Panc1 (cell line): ENCODE data around the gene GPR157. TPM values are rescaled to one million over a fixed set of nuclear protein-coding genes. Genes with fewer than 3 reads are reported as not detected.

Experiments used
- ATAC-seq: fragments of 200-7000 bp; cut with Tn5 transposase; 2 replicates; pipeline ENCODE4 v1.9.1; 2020; ENCODE audit warnings: mild to moderate bottlenecking, moderate library complexity
- BruUV-seq: library from RNA; stranded (reverse); fragments of 400-500 nt; replicated peaks from 2 replicates; lab custom pipeline; 2021; lab: Mats Ljungman, UMichigan
- CTCF ChIA-PET: fragments of 300-600 bp; sonication (Branson Sonifier 250); formaldehyde crosslinking; loops from one replicate; lab custom pipeline; 2022; ENCODE audit warnings: antibody characterized with exemption; lab: Charles Lee
- POLR2A ChIA-PET: fragments of 300-600 bp; sonication (Branson Sonifier 250); formaldehyde crosslinking; loops from one replicate; lab custom pipeline; 2022; ENCODE audit warnings: antibody characterized with exemption; lab: Charles Lee
- DNase-seq: peaks from one replicate; pipeline ENCODE4 v3.0.0-alpha.2; 2010; ENCODE audit warnings: low read depth, low spot score
- H3K27ac ChIP-seq: 2 replicates; pipeline ENCODE4 v1.5.1; 2011; ENCODE audit warnings: mild to moderate bottlenecking, low read length, inconsistent platforms
- H3K27me3 ChIP-seq: fragments of 200-500 bp; sonication (Bioruptor generic); 2 replicates; pipeline ENCODE4 v1.6.0; 2014; ENCODE audit warnings: low read length, inconsistent platforms; ENCODE audit not compliant: control insufficient read depth, insufficient read depth
- H3K36me3 ChIP-seq: fragments of 200-500 bp; sonication (Bioruptor generic); 2 replicates; pipeline ENCODE4 v1.5.1; 2014; ENCODE audit warnings: inconsistent platforms, mild to moderate bottlenecking, low read length, moderate library complexity; ENCODE audit not compliant: control insufficient read depth, insufficient read depth
- H3K4me1 ChIP-seq: 2 replicates; pipeline ENCODE4 v1.5.1; 2011; ENCODE audit warnings: inconsistent platforms, mild to moderate bottlenecking, low read length, moderate library complexity; ENCODE audit not compliant: control insufficient read depth, insufficient read depth
- H3K4me3 ChIP-seq, 2 experiments: 2 replicates each; pipeline ENCODE4 v1.5.1; 2011 to 2012; ENCODE audit warnings: low read depth in 2 of 2, low read length in 2 of 2, mild to moderate bottlenecking in 2 of 2, inconsistent platforms in 1 of 2, moderate library complexity in 1 of 2
- H3K9me3 ChIP-seq: fragments of 200-500 bp; sonication (Bioruptor generic); 2 replicates; pipeline ENCODE4 v1.5.1; 2014; ENCODE audit warnings: low read depth, mild to moderate bottlenecking, inconsistent platforms, low read length, moderate library complexity; ENCODE audit not compliant: control insufficient read depth, insufficient read depth
- POLR2AphosphoS5 ChIP-seq: IDR thresholded peaks from 2 replicates; pipeline ENCODE4 v1.6.1; 2012; ENCODE audit warnings: mild to moderate bottlenecking, low read depth, low read length, moderate library complexity
- SIN3A ChIP-seq: IDR thresholded peaks from 2 replicates; pipeline ENCODE4 v1.6.1; 2012; ENCODE audit warnings: low read depth, mild to moderate bottlenecking, low read length, moderate library complexity, borderline replicate concordance; ENCODE audit not compliant: insufficient read depth
- TCF7L2 ChIP-seq: IDR thresholded peaks from 2 replicates; pipeline ENCODE4 v1.6.1; 2011; ENCODE audit warnings: mild to moderate bottlenecking, low read depth, low read length, inconsistent platforms
- in situ Hi-C: cut with HindIII; loops from 2 replicates; pipeline ENCODE4 v1.10.0; 2016; ENCODE audit warnings: low sequenced_read_pairs, low pct_unique_long_range_greater_than_20kb
- intact Hi-C: fragments of 100-400 bp; cut with micrococcal nuclease; formaldehyde crosslinking; loops from one replicate; pipeline ENCODE4 v1.10.0; 2022; ENCODE audit not compliant: unreplicated experiment
- total RNA-seq: library from RNA; stranded (reverse); gene quantifications from one replicate; pipeline ENCODE4 v1.2.1, GENCODE V29; 2021; ENCODE audit not compliant: unreplicated experiment
- TF ChIP-seq, protein P1 (sequence below): fragments of 450-650 bp; IDR thresholded peaks from 2 replicates; pipeline ENCODE4 v1.5.1; 2017; ENCODE audit warnings: mild to moderate bottlenecking
- TF ChIP-seq, protein P2 (sequence below), 2 experiments: IDR thresholded peaks; 2 replicates each; pipeline ENCODE4 v1.6.1; 2011 to 2012; ENCODE audit warnings: low read depth in 2 of 2, control low read depth in 1 of 2, low read length in 1 of 2, mild to moderate bottlenecking in 1 of 2, moderate library complexity in 1 of 2; ENCODE audit not compliant: insufficient read depth in 1 of 2

GPR157 gene
- total RNA-seq, 1 experiment from 2014 or later = 19.8 TPM

DNA sequence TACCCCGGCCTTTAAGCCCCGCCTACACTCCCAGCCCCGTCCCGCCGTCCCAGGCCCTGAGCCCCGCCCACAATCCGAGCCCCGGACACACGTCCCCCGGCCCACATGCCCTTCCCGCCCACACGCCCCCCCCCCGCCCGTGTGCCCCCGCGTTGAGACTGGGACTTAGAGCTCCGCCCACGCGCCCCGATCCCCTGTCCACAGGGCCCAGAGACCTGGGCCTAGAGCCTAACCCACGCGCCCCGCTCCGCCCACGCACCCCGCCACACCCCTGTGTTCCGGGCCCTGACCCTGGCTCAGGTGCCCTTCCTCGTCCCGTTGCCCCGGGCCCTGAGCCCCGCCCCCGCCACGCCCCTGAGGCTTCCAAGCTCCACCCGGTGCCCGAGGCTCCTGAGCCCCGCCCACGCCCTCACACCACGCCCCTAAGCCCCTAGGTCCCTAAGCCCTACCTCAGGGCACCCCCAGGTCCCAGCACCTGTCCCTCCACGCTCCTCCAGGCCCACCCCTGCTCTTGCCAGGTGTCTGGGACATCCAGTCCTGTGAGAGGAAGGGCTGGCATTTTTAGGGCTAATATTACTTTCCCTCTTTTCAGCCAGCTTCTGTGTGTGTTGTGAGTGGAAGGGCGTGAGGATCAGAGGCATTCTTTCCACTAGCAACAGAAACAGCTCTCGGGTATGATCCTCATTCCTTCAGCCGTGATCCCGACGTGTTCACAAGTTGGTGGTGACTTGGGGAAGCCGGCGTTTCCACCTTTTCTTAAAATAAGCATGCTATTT lies 552 bp upstream of the GPR157 start:
- BruUV-seq = no TSS peak
- POLR2A ChIA-PET = interaction anchor here (0.6 to 1.3 kb wide), 4 partner anchors 48 to 441 kb away, joined by 3 to 8 read pairs (median 4); no protein-coding TSS in a partner anchor
- Histone ChIP-seq H3K27me3 (no peaks in the 10 kb centered on the region), H3K27ac (peak overlapping the region; percentile 30), H3K4me1 (peaks cover 10% of the 10 kb centered on the region), H3K4me3 (peak overlapping the region; percentile 30 to 43), H3K36me3 (no peaks in the 10 kb centered on the region), H3K9me3 (no peaks in the 10 kb centered on the region)
- TF ChIP-seq POLR2AphosphoS5 = peak; percentile 22; the same call in 1 of the 2 replicates
- TF ChIP-seq, protein P1, sequence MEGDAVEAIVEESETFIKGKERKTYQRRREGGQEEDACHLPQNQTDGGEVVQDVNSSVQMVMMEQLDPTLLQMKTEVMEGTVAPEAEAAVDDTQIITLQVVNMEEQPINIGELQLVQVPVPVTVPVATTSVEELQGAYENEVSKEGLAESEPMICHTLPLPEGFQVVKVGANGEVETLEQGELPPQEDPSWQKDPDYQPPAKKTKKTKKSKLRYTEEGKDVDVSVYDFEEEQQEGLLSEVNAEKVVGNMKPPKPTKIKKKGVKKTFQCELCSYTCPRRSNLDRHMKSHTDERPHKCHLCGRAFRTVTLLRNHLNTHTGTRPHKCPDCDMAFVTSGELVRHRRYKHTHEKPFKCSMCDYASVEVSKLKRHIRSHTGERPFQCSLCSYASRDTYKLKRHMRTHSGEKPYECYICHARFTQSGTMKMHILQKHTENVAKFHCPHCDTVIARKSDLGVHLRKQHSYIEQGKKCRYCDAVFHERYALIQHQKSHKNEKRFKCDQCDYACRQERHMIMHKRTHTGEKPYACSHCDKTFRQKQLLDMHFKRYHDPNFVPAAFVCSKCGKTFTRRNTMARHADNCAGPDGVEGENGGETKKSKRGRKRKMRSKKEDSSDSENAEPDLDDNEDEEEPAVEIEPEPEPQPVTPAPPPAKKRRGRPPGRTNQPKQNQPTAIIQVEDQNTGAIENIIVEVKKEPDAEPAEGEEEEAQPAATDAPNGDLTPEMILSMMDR = no peak
- ATAC-seq (peak; percentile 81), DNase-seq (no peak)
- in situ Hi-C loops = no loop called here
- CTCF ChIA-PET = interaction anchor here (0.6 to 1.8 kb wide), 5 partner anchors 12 to 36 kb away, joined by 3 to 7 read pairs (median 6); no protein-coding TSS in a partner anchor
- intact Hi-C loops = loop anchor here (5.0 kb wide), 1 partner anchor 68 kb away; no protein-coding TSS in a partner anchor

DNA sequence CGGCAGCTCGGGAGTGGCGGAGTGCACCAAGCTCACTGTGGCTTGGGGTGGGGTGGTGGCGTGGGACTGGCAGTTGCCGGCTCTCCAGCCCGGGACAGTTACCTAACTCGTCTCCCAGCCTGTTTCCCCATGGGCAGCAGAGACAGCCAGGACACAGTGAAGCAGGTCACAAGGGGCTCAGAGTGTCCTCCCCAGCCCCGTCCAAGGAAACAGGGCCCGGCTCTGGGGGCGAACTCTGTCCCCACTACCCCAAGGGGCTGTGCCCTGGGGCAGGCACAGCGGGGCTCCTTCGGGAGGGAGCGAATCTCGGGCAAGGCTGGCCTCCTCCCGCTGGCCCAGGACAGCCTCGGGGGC lies 759 bp downstream of the GPR157 start:
- Histone ChIP-seq H3K4me1 (peaks cover 10% of the 10 kb centered on the region), H3K27me3 (no peaks in the 10 kb centered on the region), H3K36me3 (no peaks in the 10 kb centered on the region), H3K27ac (peak overlapping the region; percentile 81), H3K4me3 (peak overlapping the region; percentile 69 to 85), H3K9me3 (no peaks in the 10 kb centered on the region)
- TF ChIP-seq, protein P1 = no peak
- no peak for TF ChIP-seq POLR2AphosphoS5
- no peak for TF ChIP-seq TCF7L2
- TF ChIP-seq, protein P2, sequence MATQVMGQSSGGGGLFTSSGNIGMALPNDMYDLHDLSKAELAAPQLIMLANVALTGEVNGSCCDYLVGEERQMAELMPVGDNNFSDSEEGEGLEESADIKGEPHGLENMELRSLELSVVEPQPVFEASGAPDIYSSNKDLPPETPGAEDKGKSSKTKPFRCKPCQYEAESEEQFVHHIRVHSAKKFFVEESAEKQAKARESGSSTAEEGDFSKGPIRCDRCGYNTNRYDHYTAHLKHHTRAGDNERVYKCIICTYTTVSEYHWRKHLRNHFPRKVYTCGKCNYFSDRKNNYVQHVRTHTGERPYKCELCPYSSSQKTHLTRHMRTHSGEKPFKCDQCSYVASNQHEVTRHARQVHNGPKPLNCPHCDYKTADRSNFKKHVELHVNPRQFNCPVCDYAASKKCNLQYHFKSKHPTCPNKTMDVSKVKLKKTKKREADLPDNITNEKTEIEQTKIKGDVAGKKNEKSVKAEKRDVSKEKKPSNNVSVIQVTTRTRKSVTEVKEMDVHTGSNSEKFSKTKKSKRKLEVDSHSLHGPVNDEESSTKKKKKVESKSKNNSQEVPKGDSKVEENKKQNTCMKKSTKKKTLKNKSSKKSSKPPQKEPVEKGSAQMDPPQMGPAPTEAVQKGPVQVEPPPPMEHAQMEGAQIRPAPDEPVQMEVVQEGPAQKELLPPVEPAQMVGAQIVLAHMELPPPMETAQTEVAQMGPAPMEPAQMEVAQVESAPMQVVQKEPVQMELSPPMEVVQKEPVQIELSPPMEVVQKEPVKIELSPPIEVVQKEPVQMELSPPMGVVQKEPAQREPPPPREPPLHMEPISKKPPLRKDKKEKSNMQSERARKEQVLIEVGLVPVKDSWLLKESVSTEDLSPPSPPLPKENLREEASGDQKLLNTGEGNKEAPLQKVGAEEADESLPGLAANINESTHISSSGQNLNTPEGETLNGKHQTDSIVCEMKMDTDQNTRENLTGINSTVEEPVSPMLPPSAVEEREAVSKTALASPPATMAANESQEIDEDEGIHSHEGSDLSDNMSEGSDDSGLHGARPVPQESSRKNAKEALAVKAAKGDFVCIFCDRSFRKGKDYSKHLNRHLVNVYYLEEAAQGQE (IDR thresholded peaks at IDR 0.05; ENCODE audit: insufficient read depth in 1 of 2, low read depth in 2 of 2, low read length in 1 of 2) = no peak
- no peak for TF ChIP-seq SIN3A
- intact Hi-C loops (loop anchor here (5.0 kb wide), 1 partner anchor 69 kb away; no protein-coding TSS in a partner anchor), in situ Hi-C loops (no loop called here)
- ChIA-PET CTCF (interaction anchor here (1.8 kb wide), 1 partner anchor 17 kb away, joined by 6 read pairs; no protein-coding TSS in a partner anchor), POLR2A (no interaction called here)
- no TSS peak for BruUV-seq
- DNase-seq (no peak), ATAC-seq (peak; percentile 33)
